GM19397 (cell line): ENCODE results near the gene DTWD2.

Source experiments
- ATAC-seq: cut with Tn5 transposase; IDR thresholded peaks from one replicate; pipeline ENCODE4 v1.9.1; 2021; ENCODE audit warnings: mild to moderate bottlenecking, moderate library complexity; ENCODE audit not compliant: unreplicated experiment

Gene DTWD2

GRCh38 chr5:118789366-118789765 lies 199.0 kb downstream of the DTWD2 start:
- ATAC-seq, result no peak

DNA sequence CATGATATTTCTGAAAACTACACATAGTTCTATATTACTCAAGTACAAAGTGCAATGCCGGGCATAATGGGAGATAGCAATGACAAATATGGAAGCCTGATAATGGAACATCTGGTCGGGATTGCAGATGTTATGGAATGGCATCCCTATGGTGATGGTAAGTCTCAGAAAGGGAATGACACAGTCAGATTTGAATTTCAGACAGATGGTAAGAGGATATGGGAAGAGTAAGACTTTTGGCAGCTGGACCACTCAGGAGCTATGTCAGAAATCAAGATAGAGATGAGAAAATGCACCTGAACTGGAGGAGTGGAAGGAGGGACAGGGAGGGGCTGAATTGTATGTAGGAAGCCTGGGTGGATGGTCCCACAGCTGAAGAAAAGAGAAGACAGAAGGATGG lies 200.0 kb downstream of the DTWD2 start:
- ATAC-seq, result no peak
